ENCODE measurements around the gene E4F1. TPM values are rescaled to one million over a fixed set of nuclear protein-coding genes. Genes with fewer than 3 reads are reported as not detected.

Gene E4F1
- 10 to 100 TPM; 24.5 to 29.6 TPM for total RNA-seq
- 25.0 TPM for polyA plus RNA-seq (2013, experiment 1 of 2)
- 18.9 TPM for polyA plus RNA-seq (2013, experiment 2 of 2)
- long read RNA-seq, experiment 1, partial matches to known transcripts, result 2 of 9 reads
- long read RNA-seq, experiment 1, other reads (novel, unspliced or antisense), result 6 of 9 reads
- long read RNA-seq, experiment 2, transcript E4F1-201 (14 exons, 2,573 nt), result major isoform, 31 of 71 reads
- long read RNA-seq, experiment 2, partial matches to known transcripts, result 7 of 71 reads
- long read RNA-seq, experiment 2, other reads (novel, unspliced or antisense), result 33 of 71 reads
- long read RNA-seq, experiment 3, transcript E4F1-201 (14 exons, 2,573 nt), result major isoform, 96 of 201 reads
- long read RNA-seq, experiment 3, partial matches to known transcripts, result 12 of 201 reads
- long read RNA-seq, experiment 3, other reads (novel, unspliced or antisense), result 93 of 201 reads
- long read RNA-seq, experiment 4, partial matches to known transcripts, result 0 of 2 reads
- long read RNA-seq, experiment 4, other reads (novel, unspliced or antisense), result 1 of 2 reads

- Mint-ChIP-seq H3K9me3 (no peaks in the 10 kb centered on the region), H3K27me3 (ENCODE audit: insufficient read depth) (no peaks in the 10 kb centered on the region), H3K4me3 (peak within 1 kb of the TSS; percentile 74), H3K27ac (peak within 1 kb of the TSS; percentile 72), H3K4me1 (peaks cover 4% of the 10 kb centered on the region), H3K36me3 (ENCODE audit: low read depth) (peaks cover 8% of the 10 kb centered on the region)
- WGBS, 2 experiments (ENCODE audit: insufficient coverage in 1 of 2, insufficient read length in 1 of 2), result 0 to 1% methylated on average over 27 to 82 of the region's 82 CpGs
- no peak for TF ChIP-seq CTCF (conservative IDR thresholded peaks at IDR 0.05)
- peak within 1 kb of the TSS; percentile 91 for H3K4me3 ChIP-seq (ENCODE audit: low read length)
- H3K9ac ChIP-seq (ENCODE audit: extremely low read depth, low read length, poor library complexity, severe bottlenecking), result peak within 1 kb of the TSS; percentile 81
- H3K9me3 ChIP-seq (ENCODE audit: control insufficient read depth, low read length), result no peaks in the 10 kb centered on the region
- H3K27ac ChIP-seq (ENCODE audit: low read depth, low read length), result peak within 1 kb of the TSS; percentile 4
- no peaks in the 10 kb centered on the region for H3K4me1 ChIP-seq (ENCODE audit: control insufficient read depth, insufficient read depth, low read length)
- H3K36me3 ChIP-seq (ENCODE audit: control insufficient read depth, insufficient read depth, low read length), result peaks cover 13% of the 10 kb centered on the region
- H3K27me3 ChIP-seq (ENCODE audit: control insufficient read depth, insufficient read depth, low read length, poor library complexity, severe bottlenecking), result no peaks in the 10 kb centered on the region
- DNase-seq, result peak; percentile 100
Observed at GRCh38 chr16:2223221-2223941, at the start of gene E4F1. Gene E4F1 (plus strand): TSS chr16:2223591. CDS start chr16:2223614, 23 bp downstream.

GRCh38 chr16:2173916-2174315, 49.5 kb upstream of the E4F1 start:
- Histone ChIP-seq H3K9me3 (ENCODE audit: control insufficient read depth, low read length) (no peaks in the 10 kb centered on the region), H3K4me1 (ENCODE audit: control insufficient read depth, insufficient read depth, low read length) (no peaks in the 10 kb centered on the region), H3K9ac (ENCODE audit: extremely low read depth, low read length, poor library complexity, severe bottlenecking) (no peak overlapping the region), H3K4me3 (ENCODE audit: low read length) (no peak overlapping the region), H3K27ac (ENCODE audit: low read depth, low read length) (no peak overlapping the region), H3K36me3 (ENCODE audit: control insufficient read depth, insufficient read depth, low read length) (peaks cover 14% of the 10 kb centered on the region), H3K27me3 (ENCODE audit: control insufficient read depth, insufficient read depth, low read length, poor library complexity, severe bottlenecking) (no peaks in the 10 kb centered on the region)
- H3K4me3 Mint-ChIP-seq, result no peak overlapping the region
- no peaks in the 10 kb centered on the region for H3K4me1 Mint-ChIP-seq
- H3K9me3 Mint-ChIP-seq, result no peaks in the 10 kb centered on the region
- peaks cover 28% of the 10 kb centered on the region for H3K36me3 Mint-ChIP-seq (ENCODE audit: low read depth)
- no peak for DNase-seq
- WGBS, 2 experiments (ENCODE audit: insufficient coverage in 1 of 2, insufficient read length in 1 of 2), result 90 to 95% methylated on average over 4 of the region's 4 CpGs
- no peak for TF ChIP-seq CTCF (conservative IDR thresholded peaks at IDR 0.05)
- no peaks in the 10 kb centered on the region for H3K27me3 Mint-ChIP-seq (ENCODE audit: insufficient read depth)
- no peak overlapping the region for H3K27ac Mint-ChIP-seq

GRCh38 chr16:2174396-2175131, 48.8 kb upstream of the E4F1 start:
- Mint-ChIP-seq H3K4me3 (no peak overlapping the region), H3K4me1 (no peaks in the 10 kb centered on the region), H3K27ac (no peak overlapping the region), H3K27me3 (ENCODE audit: insufficient read depth) (no peaks in the 10 kb centered on the region), H3K9me3 (no peaks in the 10 kb centered on the region), H3K36me3 (ENCODE audit: low read depth) (peaks cover 28% of the 10 kb centered on the region)
- H3K36me3 ChIP-seq (ENCODE audit: control insufficient read depth, insufficient read depth, low read length), result peaks cover 9% of the 10 kb centered on the region
- H3K9ac ChIP-seq (ENCODE audit: extremely low read depth, low read length, poor library complexity, severe bottlenecking), result no peak overlapping the region
- no peaks in the 10 kb centered on the region for H3K4me1 ChIP-seq (ENCODE audit: control insufficient read depth, insufficient read depth, low read length)
- H3K4me3 ChIP-seq (ENCODE audit: low read length), result no peak overlapping the region
- no peak for DNase-seq
- H3K27ac ChIP-seq (ENCODE audit: low read depth, low read length), result no peak overlapping the region
- H3K27me3 ChIP-seq (ENCODE audit: control insufficient read depth, insufficient read depth, low read length, poor library complexity, severe bottlenecking), result no peaks in the 10 kb centered on the region
- WGBS, 2 experiments (ENCODE audit: insufficient coverage in 1 of 2, insufficient read length in 1 of 2), result 95 to 96% methylated on average over 20 to 21 of the region's 21 CpGs
- no peak for TF ChIP-seq CTCF (conservative IDR thresholded peaks at IDR 0.05)
- H3K9me3 ChIP-seq (ENCODE audit: control insufficient read depth, low read length), result no peaks in the 10 kb centered on the region

Measured in endodermal cell (in vitro differentiated cells).